Stimulated activated naive CD8-positive, alpha-beta T cell treated with anti-CD3 and anti-CD28 coated beads, Interleukin-15, amount 100 ng/mL, for 72 hours (primary cell): Measurements from ENCODE around the gene UBAC2.

Experiments
- ATAC-seq: fragments of 150-1000 bp; cut with Tn5 transposase; 2 replicates; pipeline ENCODE4 v1.10.0; 2021; ENCODE audit warnings: mild to moderate bottlenecking, moderate library complexity
- DNase-seq, 2 donors: peaks; one replicate each; pipeline ENCODE4 v3.0.0; 2021 to 2022
- H3K27ac Mint-ChIP-seq, 2 donors: one replicate each; pipeline ENCODE4 v1.8.0; 2022; ENCODE audit warnings: mild to moderate bottlenecking in 2 of 2, mixed read lengths in 2 of 2, moderate library complexity in 2 of 2
- H3K27me3 Mint-ChIP-seq: one replicate; pipeline ENCODE4 v1.8.0; 2022; ENCODE audit warnings: mixed read lengths
- H3K4me1 Mint-ChIP-seq: one replicate; pipeline ENCODE4 v1.8.0; 2022; ENCODE audit warnings: mild to moderate bottlenecking, mixed read lengths
- H3K4me3 Mint-ChIP-seq, 2 donors: one replicate each; pipeline ENCODE4 v1.8.0; 2022; ENCODE audit warnings: mild to moderate bottlenecking in 2 of 2, mixed read lengths in 2 of 2, moderate library complexity in 1 of 2
- H3K9me3 Mint-ChIP-seq, 2 donors: one replicate each; pipeline ENCODE4 v1.8.0; 2022; ENCODE audit warnings: mixed read lengths in 2 of 2

The UBAC2 gene

GRCh38 chr13:99356012-99356261 lies 155.3 kb downstream of the UBAC2 start:
- peak overlapping the region; percentile 67 to 69 for H3K4me3 Mint-ChIP-seq
- DNase-seq (no peak), ATAC-seq (no peak)
- H3K4me1 Mint-ChIP-seq: peaks cover 100% of the 10 kb centered on the region
- H3K27me3 Mint-ChIP-seq: no peaks in the 10 kb centered on the region
- H3K27ac Mint-ChIP-seq: peak overlapping the region; percentile 91 to 98
- H3K9me3 Mint-ChIP-seq: no peaks in the 10 kb centered on the region

GRCh38 chr13:99356262-99357091 lies 155.8 kb downstream of the UBAC2 start:
- DNase-seq (peak; percentile 50 to 75), ATAC-seq (peak; percentile 82)
- H3K4me1 Mint-ChIP-seq: peaks cover 100% of the 10 kb centered on the region
- H3K27me3 Mint-ChIP-seq: no peaks in the 10 kb centered on the region
- peak overlapping the region; percentile 67 to 69 for H3K4me3 Mint-ChIP-seq
- no peaks in the 10 kb centered on the region for H3K9me3 Mint-ChIP-seq
- peak overlapping the region; percentile 91 to 98 for H3K27ac Mint-ChIP-seq

- no peaks in the 10 kb centered on the region for H3K9me3 Mint-ChIP-seq
- H3K27me3 Mint-ChIP-seq: no peaks in the 10 kb centered on the region
- peak overlapping the region; percentile 91 to 98 for H3K27ac Mint-ChIP-seq
- H3K4me1 Mint-ChIP-seq: peaks cover 100% of the 10 kb centered on the region
- DNase-seq: peak; percentile 48 to 72
- peak; percentile 78 for ATAC-seq
- peak overlapping the region; percentile 67 to 69 for H3K4me3 Mint-ChIP-seq
Measured at GRCh38 chr13:99357131-99357596, 156.5 kb downstream of the UBAC2 start.

GRCh38 chr13:99357941-99358340 lies 157.3 kb downstream of the UBAC2 start:
- ATAC-seq (no peak), DNase-seq (no peak)
- peak overlapping the region in 1 of 2 donors; percentile 98 for H3K27ac Mint-ChIP-seq
- H3K27me3 Mint-ChIP-seq: no peaks in the 10 kb centered on the region
- no peaks in the 10 kb centered on the region for H3K9me3 Mint-ChIP-seq
- peak overlapping the region; percentile 11 to 28 for H3K4me3 Mint-ChIP-seq
- H3K4me1 Mint-ChIP-seq: peaks cover 100% of the 10 kb centered on the region

- Mint-ChIP-seq H3K4me1 (peaks cover 100% of the 10 kb centered on the region), H3K27me3 (no peaks in the 10 kb centered on the region), H3K4me3 (no peak overlapping the region), H3K27ac (peak overlapping the region; percentile 23 to 51), H3K9me3 (no peaks in the 10 kb centered on the region)
- ATAC-seq (no peak), DNase-seq (no peak)
Measured at GRCh38 chr13:99359528-99359927, 158.9 kb downstream of the UBAC2 start.

GRCh38 chr13:99360696-99361095 lies 160.0 kb downstream of the UBAC2 start:
- peak overlapping the region in 1 of 2 donors; percentile 63 for H3K27ac Mint-ChIP-seq
- no peaks in the 10 kb centered on the region for H3K27me3 Mint-ChIP-seq
- no peaks in the 10 kb centered on the region for H3K9me3 Mint-ChIP-seq
- peak overlapping the region in 1 of 2 donors; percentile 4 for H3K4me3 Mint-ChIP-seq
- peaks cover 100% of the 10 kb centered on the region for H3K4me1 Mint-ChIP-seq
- DNase-seq (no peak), ATAC-seq (no peak)

GRCh38 chr13:99361197-99361596 lies 160.5 kb downstream of the UBAC2 start:
- ATAC-seq (no peak), DNase-seq (no peak)
- peak overlapping the region; percentile 53 to 70 for H3K4me3 Mint-ChIP-seq
- H3K27ac Mint-ChIP-seq: peak overlapping the region; percentile 44 to 83
- H3K4me1 Mint-ChIP-seq: peaks cover 100% of the 10 kb centered on the region
- H3K9me3 Mint-ChIP-seq: no peaks in the 10 kb centered on the region
- H3K27me3 Mint-ChIP-seq: no peaks in the 10 kb centered on the region

- H3K4me1 Mint-ChIP-seq: peaks cover 100% of the 10 kb centered on the region
- no peaks in the 10 kb centered on the region for H3K27me3 Mint-ChIP-seq
- H3K9me3 Mint-ChIP-seq: no peaks in the 10 kb centered on the region
- H3K4me3 Mint-ChIP-seq: peak overlapping the region in 1 of 2 donors; percentile 9
- no peak for ATAC-seq
- H3K27ac Mint-ChIP-seq: no peak overlapping the region
- no peak for DNase-seq
Measured at GRCh38 chr13:99362362-99362761, 161.7 kb downstream of the UBAC2 start.

GRCh38 chr13:99363391-99363790 lies 162.7 kb downstream of the UBAC2 start:
- Mint-ChIP-seq H3K4me3 (no peak overlapping the region), H3K4me1 (peaks cover 100% of the 10 kb centered on the region)
- ATAC-seq: no peak

GRCh38 chr13:99363949-99364348 lies 163.3 kb downstream of the UBAC2 start:
- Mint-ChIP-seq H3K27ac (no peak overlapping the region), H3K27me3 (no peaks in the 10 kb centered on the region), H3K9me3 (no peaks in the 10 kb centered on the region), H3K4me1 (peaks cover 100% of the 10 kb centered on the region), H3K4me3 (peak overlapping the region in 1 of 2 donors; percentile 3)
- ATAC-seq: no peak
- no peak for DNase-seq

More at GRCh38 chr13:99363391-99363790, 162.7 kb downstream of the UBAC2 start:
- no peak overlapping the region for H3K27ac Mint-ChIP-seq
- no peaks in the 10 kb centered on the region for H3K9me3 Mint-ChIP-seq
- no peaks in the 10 kb centered on the region for H3K27me3 Mint-ChIP-seq
- DNase-seq: peak in 1 of 2 donors; percentile 6

GRCh38 chr13:99366075-99366987 lies 165.7 kb downstream of the UBAC2 start:
- peaks cover 98% of the 10 kb centered on the region for H3K4me1 Mint-ChIP-seq
- DNase-seq: peak in 1 of 2 donors; percentile 16
- ATAC-seq: peak; percentile 37
- peak overlapping the region; percentile 47 to 60 for H3K4me3 Mint-ChIP-seq
- no peaks in the 10 kb centered on the region for H3K27me3 Mint-ChIP-seq
- no peaks in the 10 kb centered on the region for H3K9me3 Mint-ChIP-seq
- peak overlapping the region; percentile 66 to 78 for H3K27ac Mint-ChIP-seq

- peaks cover 97% of the 10 kb centered on the region for H3K4me1 Mint-ChIP-seq
- DNase-seq (peak in 1 of 2 donors; percentile 8), ATAC-seq (peak; percentile 61)
- peak overlapping the region in 1 of 2 donors; percentile 54 for H3K27ac Mint-ChIP-seq
- peak overlapping the region; percentile 60 to 73 for H3K4me3 Mint-ChIP-seq
- H3K9me3 Mint-ChIP-seq: no peaks in the 10 kb centered on the region
- H3K27me3 Mint-ChIP-seq: no peaks in the 10 kb centered on the region
Measured at GRCh38 chr13:99367106-99367616, 166.5 kb downstream of the UBAC2 start.

GRCh38 chr13:99367663-99368448 lies 167.2 kb downstream of the UBAC2 start:
- peak overlapping the region; percentile 64 to 73 for H3K4me3 Mint-ChIP-seq
- H3K9me3 Mint-ChIP-seq: no peaks in the 10 kb centered on the region
- DNase-seq (peak in 1 of 2 donors; percentile 13), ATAC-seq (peak; percentile 57)
- peaks cover 97% of the 10 kb centered on the region for H3K4me1 Mint-ChIP-seq
- H3K27ac Mint-ChIP-seq: peak overlapping the region; percentile 83
- H3K27me3 Mint-ChIP-seq: no peaks in the 10 kb centered on the region

GRCh38 chr13:99370481-99371275 lies 170.0 kb downstream of the UBAC2 start:
- DNase-seq: peak in 1 of 2 donors; percentile 10
- Mint-ChIP-seq H3K4me3 (peak overlapping the region; percentile 64 to 69), H3K27me3 (no peaks in the 10 kb centered on the region), H3K9me3 (no peaks in the 10 kb centered on the region), H3K27ac (peak overlapping the region; percentile 69 to 94), H3K4me1 (peaks cover 97% of the 10 kb centered on the region)
- peak; percentile 44 for ATAC-seq
